HEK293T (cell line): ENCODE measurements around the gene SUPT20HL2.

Experiments used
- CTBP1 ChIP-seq: fragments of 450-650 bp; IDR thresholded peaks from 2 replicates; pipeline ENCODE4 v1.6.1; 2016; ENCODE audit warnings: borderline replicate concordance
- FOXK2 ChIP-seq: fragments of 450-650 bp; IDR thresholded peaks from 2 replicates; pipeline ENCODE4 v1.6.1; 2016; ENCODE audit warnings: mild to moderate bottlenecking
- FOXM1 ChIP-seq: fragments of 450-650 bp; IDR thresholded peaks from 2 replicates; pipeline ENCODE4 v1.6.1; 2017; ENCODE audit warnings: mild to moderate bottlenecking, borderline replicate concordance
- TARDBP ChIP-seq: fragments of 450-650 bp; IDR thresholded peaks from 2 replicates; pipeline ENCODE4 v1.6.1; 2016

DNA sequence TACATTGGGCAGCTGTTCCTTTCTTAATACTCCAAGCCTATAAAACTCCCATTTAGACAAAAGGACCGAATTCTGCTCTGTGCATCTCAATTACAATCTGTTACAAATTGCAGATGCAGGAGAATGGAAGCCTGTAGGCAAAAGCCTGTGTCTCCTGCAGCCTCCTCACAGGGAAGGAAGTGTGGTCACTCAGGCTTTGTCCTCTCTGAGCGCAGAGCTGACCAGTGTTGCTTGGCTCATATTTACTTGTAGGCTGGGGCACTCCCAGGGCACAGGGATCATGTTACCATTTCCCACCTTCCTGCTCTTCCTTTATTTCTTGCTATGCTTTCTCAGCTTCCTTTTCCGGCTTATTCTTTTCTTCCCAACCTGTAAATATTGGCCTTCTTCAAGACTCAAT lies 15.7 kb downstream of the SUPT20HL2 start:
- TF ChIP-seq TARDBP, result no peak
- no peak for TF ChIP-seq CTBP1
- no peak for TF ChIP-seq FOXM1
- TF ChIP-seq FOXK2, result no peak
